ENCODE measurements around the gene AFMID. TPM values are rescaled to one million over a fixed set of nuclear protein-coding genes. Genes with fewer than 3 reads are reported as not detected.

Gene AFMID
- total and polyA plus RNA-seq, 2 of the 8 experiments (the other 6 are each of a cell fraction or from before 2014, with no cell fraction given) = 49.0 to 53.0 TPM

- no peak overlapping the region for H3K4me3 ChIP-seq (ENCODE audit: extremely low read depth in 1 of 4, insufficient read depth in 2 of 4, low read depth in 3 of 4, low read length in 4 of 4)
- peaks cover 2% of the 10 kb centered on the region; the same call in 1 of the 2 replicates for H3K23me2 ChIP-seq (ENCODE audit: low read depth, low read length)
- no peak overlapping the region for H3K23ac ChIP-seq (ENCODE audit: insufficient read length)
- H2BK20ac ChIP-seq (ENCODE audit: low read length) = 0 out of 2 replicates have a peak overlapping the region, but pooled peaks have one; percentile 48
- peak overlapping the region; percentile 43; the same call in 1 of the 2 replicates for H2BK12ac ChIP-seq (ENCODE audit: low read depth, low read length)
- H4K20me1 ChIP-seq (replicated peaks in 1 of 2; ENCODE audit: control insufficient read depth in 1 of 2, insufficient read depth in 2 of 2, low read length in 2 of 2) = peaks cover 0 to 6% of the 10 kb centered on the region in 2 experiments
- H3K14ac ChIP-seq (ENCODE audit: insufficient read length) = no peak overlapping the region
- 81% methylated on average over 20 of the region's 26 CpGs; no CpG with 5 or more reads in 1 of the 2 experiments for WGBS, 2 experiments (ENCODE audit: extremely low coverage in 1 of 2, insufficient coverage in 1 of 2, insufficient read length in 1 of 2, insufficient replicate concordance in 2 of 2, low coverage in 1 of 2, low lambda C conversion rate in 2 of 2, missing lambda C conversion rate in 1 of 2)
- H3K4me1 ChIP-seq (replicated peaks in 1 of 4; ENCODE audit: control insufficient read depth in 3 of 4, insufficient read depth in 4 of 4, low read length in 3 of 4) = peaks cover 0 to 10% (median 7%) of the 10 kb centered on the region in 4 experiments; a peak in 4 of 7 replicates
- H3K4me2 ChIP-seq (ENCODE audit: insufficient read depth in 1 of 2, low read depth in 2 of 2, low read length in 2 of 2) = no peak overlapping the region
- H3K18ac ChIP-seq (ENCODE audit: extremely low read depth, low read length) = no peak overlapping the region
- H3K79me1 ChIP-seq (ENCODE audit: low read depth, low read length) = no peaks in the 10 kb centered on the region
- H3K27me3 ChIP-seq (replicated peaks in 1 of 4; ENCODE audit: control insufficient read depth in 3 of 4, extremely low read depth in 1 of 4, insufficient read depth in 3 of 4, low read length in 3 of 4) = peaks cover 0 to 17% (median 9%) of the 10 kb centered on the region in 4 experiments; a peak in 5 of 7 replicates
- H3K4ac ChIP-seq (replicated peaks; ENCODE audit: insufficient read length, low read depth, low read length) = no peak overlapping the region
- H2BK15ac ChIP-seq (ENCODE audit: low read length) = peak overlapping the region; percentile 92; the same call in 1 of the 2 replicates
- no peaks in the 10 kb centered on the region for H3K9me3 ChIP-seq (ENCODE audit: insufficient read depth in 2 of 2, low read depth in 1 of 2, low read length in 1 of 2)
- no peak overlapping the region for H2AK5ac ChIP-seq (ENCODE audit: low read depth, low read length)
- no peak overlapping the region for H4K5ac ChIP-seq (ENCODE audit: insufficient read length, low read depth, low read length)
- H3K36me3 ChIP-seq (ENCODE audit: control insufficient read depth in 2 of 4, insufficient read depth in 4 of 4, low read length in 3 of 4) = no peaks in the 10 kb centered on the region
- H4K91ac ChIP-seq (replicated peaks; ENCODE audit: insufficient read length, low read length) = peak overlapping the region; percentile 17
- H2BK120ac ChIP-seq (replicated peaks; ENCODE audit: low read depth, low read length) = no peak overlapping the region
- H4K8ac ChIP-seq (ENCODE audit: extremely low read depth, insufficient read depth, low read length) = peak overlapping the region; percentile 59; the same call in 1 of the 2 replicates
- ChIA-PET POLR2A (ENCODE audit: partially characterized antibody) (interaction anchor here (0.6 to 3.7 kb wide), 9 partner anchors 9 to 684 kb away, joined by 3 to 16 read pairs (median 4); partner anchors contain the start of genes AFMID, TK1 and TMC6), CTCF (ENCODE audit: partially characterized antibody) (interaction anchor here (0.6 to 8.0 kb wide), 21 partner anchors 8 to 613 kb away, joined by 3 to 122 read pairs (median 5); partner anchors contain the start of gene TMC6)
- no peak for FAIRE-seq
- no peak overlapping the region for H2BK5ac ChIP-seq (ENCODE audit: low read depth, low read length)
- no peak overlapping the region for H3K9ac ChIP-seq (replicated peaks in 1 of 4; ENCODE audit: extremely low read depth in 1 of 4, low read depth in 3 of 4, low read length in 3 of 4)
- no peaks in the 10 kb centered on the region for H3K79me2 ChIP-seq (ENCODE audit: control insufficient read depth in 1 of 2, insufficient read depth in 2 of 2, low read length in 2 of 2)
- no peak overlapping the region for H3K56ac ChIP-seq (replicated peaks; ENCODE audit: insufficient read length, low read depth, low read length)
- H3K27ac ChIP-seq (ENCODE audit: low read depth, low read length) = no peak overlapping the region
- DNase-seq (ENCODE audit: low read depth in 1 of 2, low spot score in 2 of 2) = peak in 1 of 2 experiments; percentile 71
- H2AFZ ChIP-seq (ENCODE audit: low read length) = no peak overlapping the region
- peak; percentile 17 to 30; a peak in 2 of 4 replicates for TF ChIP-seq RAD21 (IDR thresholded peaks at IDR 0.05 in 1 of 2, conservative IDR thresholded peaks at IDR 0.05 in 1 of 2; ENCODE audit: low read depth in 2 of 2, low read length in 2 of 2)
- no peak for TF ChIP-seq BRCA1 (IDR thresholded peaks at IDR 0.05; ENCODE audit: low read depth, low read length)
- no peak for TF ChIP-seq ZNF274 (IDR thresholded peaks at IDR 0.05; ENCODE audit: borderline replicate concordance, extremely low read depth, low read length)
- no peak for TF ChIP-seq SP1 (IDR thresholded peaks at IDR 0.05; ENCODE audit: low read depth, low read length)
- TF ChIP-seq EZH2 (IDR thresholded peaks at IDR 0.05; ENCODE audit: low read depth, low read length, severe bottlenecking) = no peak
- no peak for TF ChIP-seq CREB1 (IDR thresholded peaks at IDR 0.05)
- no peak for TF ChIP-seq POLR2A (IDR thresholded peaks at IDR 0.05; ENCODE audit: control extremely low read depth in 1 of 2, low read depth in 2 of 2, low read length in 2 of 2)
- TF ChIP-seq MAX (IDR thresholded peaks at IDR 0.05) = peak; percentile 31
- 0 out of 2 replicates have a peak, but pooled peaks have one; percentile 18 for TF ChIP-seq TEAD4 (IDR thresholded peaks at IDR 0.05; ENCODE audit: low read depth, low read length)
Observed at GRCh38 chr17:78137392-78138203, 49.6 kb upstream of the AFMID start.

Data from H1 (cell line).